H9 (cell line): ENCODE measurements around the gene PRCD. TPM values are rescaled to one million over a fixed set of nuclear protein-coding genes. Genes with fewer than 3 reads are reported as not detected.

Experiments
- DNase-seq: peaks from one replicate; pipeline ENCODE4 v3.0.0-alpha.2; 2017
- H2AFZ ChIP-seq: one replicate; pipeline ENCODE4 v1.6.1; 2013; ENCODE audit warnings: mild to moderate bottlenecking, low read length, control low read depth, moderate library complexity
- H2AK5ac ChIP-seq: 2 replicates; pipeline ENCODE4 v1.6.1; 2013; ENCODE audit warnings: low read length, control low read depth, mixed read lengths; ENCODE audit not compliant: insufficient read length
- H2BK120ac ChIP-seq: one replicate; pipeline ENCODE4 v1.6.1; 2013; ENCODE audit warnings: low read depth, mild to moderate bottlenecking, low read length, control low read depth, inconsistent platforms; ENCODE audit not compliant: poor library complexity, severe bottlenecking
- H2BK12ac ChIP-seq: 2 replicates; pipeline ENCODE4 v1.6.1; 2013; ENCODE audit warnings: low read length, control low read depth, mixed read lengths, low read depth; ENCODE audit not compliant: insufficient read length
- H2BK15ac ChIP-seq: 2 replicates; pipeline ENCODE4 v1.6.1; 2013; ENCODE audit warnings: low read depth, low read length, control low read depth
- H2BK20ac ChIP-seq: one replicate; pipeline ENCODE4 v1.6.1; 2013; ENCODE audit warnings: low read depth, mild to moderate bottlenecking, low read length, control low read depth, inconsistent platforms; ENCODE audit not compliant: poor library complexity, severe bottlenecking
- H2BK5ac ChIP-seq: 2 replicates; pipeline ENCODE4 v1.6.1; 2013; ENCODE audit warnings: low read length, control low read depth, mixed read lengths; ENCODE audit not compliant: insufficient read length
- H3K14ac ChIP-seq: 2 replicates; pipeline ENCODE4 v1.6.1; 2013; ENCODE audit warnings: low read length, control low read depth; ENCODE audit not compliant: insufficient read depth
- H3K18ac ChIP-seq: 2 replicates; pipeline ENCODE4 v1.6.1; 2013; ENCODE audit warnings: low read depth, mild to moderate bottlenecking, mixed read lengths, low read length, control low read depth; ENCODE audit not compliant: insufficient read length
- H3K23ac ChIP-seq: 2 replicates; pipeline ENCODE4 v1.6.1; 2013; ENCODE audit warnings: low read length, control low read depth, mixed read lengths, low read depth; ENCODE audit not compliant: insufficient read length
- H3K23me2 ChIP-seq: 2 replicates; pipeline ENCODE4 v1.6.1; 2013; ENCODE audit warnings: low read depth, mild to moderate bottlenecking, mixed read lengths, low read length, control low read depth; ENCODE audit not compliant: insufficient read length, poor library complexity, severe bottlenecking
- H3K27ac ChIP-seq: 2 replicates; pipeline ENCODE4 v1.5.1; 2013; ENCODE audit warnings: low read length, control low read depth, mixed read lengths, low read depth; ENCODE audit not compliant: insufficient read length
- H3K27me3 ChIP-seq: 2 replicates; pipeline ENCODE4 v1.6.1; 2013; ENCODE audit warnings: low read length, control low read depth, inconsistent platforms; ENCODE audit not compliant: insufficient read depth
- H3K4ac ChIP-seq: 2 replicates; pipeline ENCODE4 v1.6.1; 2013; ENCODE audit warnings: low read depth, mild to moderate bottlenecking, control low read depth, inconsistent platforms, low read length, moderate library complexity
- H3K4me1 ChIP-seq: 2 replicates; pipeline ENCODE4 v1.6.1; 2013; ENCODE audit warnings: low read length, control low read depth, inconsistent platforms; ENCODE audit not compliant: insufficient read depth
- H3K4me2 ChIP-seq: 2 replicates; pipeline ENCODE4 v1.6.1; 2013; ENCODE audit warnings: low read length, control low read depth, mixed read lengths; ENCODE audit not compliant: insufficient read length, insufficient read depth
- H3K56ac ChIP-seq: 2 replicates; pipeline ENCODE4 v1.6.1; 2013; ENCODE audit warnings: low read depth, mild to moderate bottlenecking, mixed read lengths, low read length, control low read depth; ENCODE audit not compliant: insufficient read length
- H3K79me1 ChIP-seq: 2 replicates; pipeline ENCODE4 v1.6.1; 2013; ENCODE audit warnings: low read depth, mild to moderate bottlenecking, moderate library complexity, low read length, control low read depth, inconsistent platforms; ENCODE audit not compliant: insufficient read depth, poor library complexity, severe bottlenecking
- H3K79me2 ChIP-seq: 2 replicates; pipeline ENCODE4 v1.6.1; 2013; ENCODE audit warnings: low read length, control low read depth, inconsistent platforms; ENCODE audit not compliant: insufficient read depth
- H3K9ac ChIP-seq: 2 replicates; pipeline ENCODE4 v1.6.1; 2013; ENCODE audit warnings: low read length, control low read depth, mixed read lengths; ENCODE audit not compliant: insufficient read length; ENCODE audit errors: extremely low read depth
- H3K9me3 ChIP-seq: one replicate; pipeline ENCODE4 v1.6.1; 2013; ENCODE audit warnings: low read depth, low read length, inconsistent platforms; ENCODE audit not compliant: control insufficient read depth
- H3T11ph ChIP-seq: one replicate; pipeline ENCODE4 v1.6.1; 2013; ENCODE audit warnings: mild to moderate bottlenecking, low read length, control low read depth, inconsistent platforms
- H4K20me1 ChIP-seq: one replicate; pipeline ENCODE4 v1.6.1; 2013; ENCODE audit not compliant: control insufficient read depth, insufficient read length, insufficient read depth
- H4K5ac ChIP-seq: 2 replicates; pipeline ENCODE4 v1.6.1; 2013; ENCODE audit warnings: low read depth, mild to moderate bottlenecking, mixed read lengths, low read length, control low read depth; ENCODE audit not compliant: insufficient read length
- H4K8ac ChIP-seq: replicated peaks from 2 replicates; pipeline ENCODE4 v1.6.1; 2013; ENCODE audit warnings: low read length, control low read depth, mixed read lengths, low read depth; ENCODE audit not compliant: insufficient read length
- H4K91ac ChIP-seq: 2 replicates; pipeline ENCODE4 v1.6.1; 2013; ENCODE audit warnings: low read depth, mild to moderate bottlenecking, moderate library complexity, mixed read lengths, low read length, control low read depth; ENCODE audit not compliant: insufficient read length
- H3K27ac Mint-ChIP-seq, 3 experiments: 2 replicates in 2 of 3; 3 replicates in 1 of 3; pipeline ENCODE4 v1.8.0; 2020 to 2021; ENCODE audit warnings: mixed read lengths in 3 of 3, mild to moderate bottlenecking in 1 of 3, moderate library complexity in 1 of 3
- H3K27me3 Mint-ChIP-seq: 2 replicates; pipeline ENCODE4 v1.8.0; 2021; ENCODE audit warnings: low read depth, mild to moderate bottlenecking, moderate library complexity, mixed read lengths
- H3K36me3 Mint-ChIP-seq, 3 experiments: 2 replicates in 2 of 3; 3 replicates in 1 of 3; pipeline ENCODE4 v1.8.0; 2020 to 2021; ENCODE audit warnings: low read depth in 3 of 3, mixed read lengths in 3 of 3; ENCODE audit not compliant: insufficient read depth in 1 of 3
- H3K4me1 Mint-ChIP-seq, 2 experiments: 2 replicates each; pipeline ENCODE4 v1.8.0; 2020; ENCODE audit warnings: mixed read lengths in 2 of 2
- H3K4me3 Mint-ChIP-seq, 2 experiments: 2 replicates in 1 of 2; 3 replicates in 1 of 2; pipeline ENCODE4 v1.8.0; 2020 to 2021; ENCODE audit warnings: mild to moderate bottlenecking in 2 of 2, mixed read lengths in 2 of 2, moderate library complexity in 1 of 2
- H3K9me3 Mint-ChIP-seq, 2 experiments: 2 replicates in 1 of 2; 3 replicates in 1 of 2; pipeline ENCODE4 v1.8.0; 2020; ENCODE audit warnings: mild to moderate bottlenecking in 2 of 2, mixed read lengths in 2 of 2, moderate library complexity in 1 of 2
- WGBS: extraction: QIAGEN DNeasy Blood & Tissue Kit; methylation state at CpG from one replicate; pipeline ENCODE4 v1.1.7; 2013; ENCODE audit warnings: missing lambda C conversion rate, low lambda C conversion rate, mixed read lengths; ENCODE audit not compliant: insufficient read length; ENCODE audit errors: extremely low coverage; 5-methylcytosine and 5-hydroxymethylcytosine counted together
- total RNA-seq: library from RNA; stranded (reverse); gene quantifications from 2 replicates; pipeline ENCODE4 v1.2.1, GENCODE V29; 2021
- TF ChIP-seq, protein P1 (sequence below): fragments of 200-600 bp; sonication (generic); conservative IDR thresholded peaks from 3 replicates; pipeline ENCODE4 v1.8.0; 2021; ENCODE audit warnings: antibody characterized with exemption, mild to moderate bottlenecking

PRCD gene
- total RNA-seq, 1 experiment from 2014 or later: 0.46 TPM

DNA sequence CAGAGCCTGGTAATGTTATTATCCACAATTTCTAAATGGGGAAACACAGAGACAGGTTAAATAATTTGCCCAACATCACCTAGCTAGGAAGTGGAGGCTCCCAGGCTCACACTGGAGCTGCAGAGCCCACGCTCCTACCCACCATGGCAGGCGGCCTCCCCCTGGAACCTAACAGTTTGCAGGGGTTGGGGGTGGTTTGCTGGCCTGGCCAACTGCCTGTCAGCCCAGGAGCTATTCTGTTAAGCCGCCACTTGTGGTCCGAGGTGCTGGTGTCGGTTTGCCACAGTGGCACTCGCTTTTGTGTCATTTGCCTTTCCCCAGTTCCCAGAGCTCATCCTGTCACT is 3.6 kb downstream of the PRCD start:
- H3K4me3 Mint-ChIP-seq: no peak overlapping the region
- no peak overlapping the region for H3K4ac ChIP-seq
- no peak overlapping the region for H2BK120ac ChIP-seq
- no peaks in the 10 kb centered on the region for H3K79me2 ChIP-seq
- no peak overlapping the region for H4K91ac ChIP-seq
- H4K8ac ChIP-seq: no peak overlapping the region
- H3K27me3 Mint-ChIP-seq: peaks cover 32% of the 10 kb centered on the region
- TF ChIP-seq, protein P1, sequence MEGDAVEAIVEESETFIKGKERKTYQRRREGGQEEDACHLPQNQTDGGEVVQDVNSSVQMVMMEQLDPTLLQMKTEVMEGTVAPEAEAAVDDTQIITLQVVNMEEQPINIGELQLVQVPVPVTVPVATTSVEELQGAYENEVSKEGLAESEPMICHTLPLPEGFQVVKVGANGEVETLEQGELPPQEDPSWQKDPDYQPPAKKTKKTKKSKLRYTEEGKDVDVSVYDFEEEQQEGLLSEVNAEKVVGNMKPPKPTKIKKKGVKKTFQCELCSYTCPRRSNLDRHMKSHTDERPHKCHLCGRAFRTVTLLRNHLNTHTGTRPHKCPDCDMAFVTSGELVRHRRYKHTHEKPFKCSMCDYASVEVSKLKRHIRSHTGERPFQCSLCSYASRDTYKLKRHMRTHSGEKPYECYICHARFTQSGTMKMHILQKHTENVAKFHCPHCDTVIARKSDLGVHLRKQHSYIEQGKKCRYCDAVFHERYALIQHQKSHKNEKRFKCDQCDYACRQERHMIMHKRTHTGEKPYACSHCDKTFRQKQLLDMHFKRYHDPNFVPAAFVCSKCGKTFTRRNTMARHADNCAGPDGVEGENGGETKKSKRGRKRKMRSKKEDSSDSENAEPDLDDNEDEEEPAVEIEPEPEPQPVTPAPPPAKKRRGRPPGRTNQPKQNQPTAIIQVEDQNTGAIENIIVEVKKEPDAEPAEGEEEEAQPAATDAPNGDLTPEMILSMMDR: no peak
- H3K36me3 Mint-ChIP-seq: no peaks in the 10 kb centered on the region
- no peak overlapping the region for H3K56ac ChIP-seq
- WGBS: no CpG with 5 or more reads among the region's 6 CpGs
- peaks cover 4% of the 10 kb centered on the region for H3K23me2 ChIP-seq
- no peak overlapping the region for H3K4me2 ChIP-seq
- H4K20me1 ChIP-seq: peaks cover 4% of the 10 kb centered on the region
- no peak overlapping the region for H3K9ac ChIP-seq
- no peak overlapping the region for H2AK5ac ChIP-seq
- no peak overlapping the region for H4K5ac ChIP-seq
- H3K4me1 ChIP-seq: peaks cover 2% of the 10 kb centered on the region; the same call in 1 of the 2 replicates
- no peak overlapping the region for H2BK5ac ChIP-seq
- no peak overlapping the region for H3K27ac ChIP-seq
- H3K4me1 Mint-ChIP-seq: peaks cover 31 to 43% of the 10 kb centered on the region in 2 experiments
- no peaks in the 10 kb centered on the region for H3K79me1 ChIP-seq
- H2BK12ac ChIP-seq: no peak overlapping the region
- no peak overlapping the region for H3K23ac ChIP-seq
- no peak overlapping the region for H3K18ac ChIP-seq
- no peaks in the 10 kb centered on the region for H3K9me3 ChIP-seq
- no peaks in the 10 kb centered on the region for H3K9me3 Mint-ChIP-seq
- no peak overlapping the region for H2BK15ac ChIP-seq
- H2AFZ ChIP-seq: no peak overlapping the region
- no peak overlapping the region for H3K14ac ChIP-seq
- H3T11ph ChIP-seq: no peak overlapping the region
- no peak overlapping the region; a peak in 1 of 7 replicates for H3K27ac Mint-ChIP-seq
- H3K27me3 ChIP-seq: peaks cover 12% of the 10 kb centered on the region; the same call in 1 of the 2 replicates
- no peak overlapping the region for H2BK20ac ChIP-seq
- peak; percentile 32 for DNase-seq
